HFFc6 (cell line): ENCODE measurements around the gene CTSO. TPM values are rescaled to one million over a fixed set of nuclear protein-coding genes. Genes with fewer than 3 reads are reported as not detected.
A peak's percentile ranks its signal among the peaks of the same experiment; 100 is the strongest.

Experiments used
- DNase-seq: peaks from one replicate; pipeline ENCODE4 v3.0.0-alpha.2; 2018
- H3K27ac Mint-ChIP-seq: 2 replicates; pipeline ENCODE4 v1.8.0; 2020; ENCODE audit warnings: mild to moderate bottlenecking, mixed read lengths
- H3K27me3 Mint-ChIP-seq: 2 replicates; pipeline ENCODE4 v1.8.0; 2021; ENCODE audit warnings: mild to moderate bottlenecking, moderate library complexity, mixed read lengths; ENCODE audit not compliant: insufficient read depth
- H3K36me3 Mint-ChIP-seq: 2 replicates; pipeline ENCODE4 v1.8.0; 2021; ENCODE audit warnings: low read depth, mixed read lengths
- H3K4me1 Mint-ChIP-seq: 2 replicates; pipeline ENCODE4 v1.8.0; 2020; ENCODE audit warnings: low read depth, mixed read lengths
- H3K4me3 Mint-ChIP-seq: 2 replicates; pipeline ENCODE4 v1.8.0; 2020; ENCODE audit warnings: mild to moderate bottlenecking, moderate library complexity, mixed read lengths
- H3K9me3 Mint-ChIP-seq: 2 replicates; pipeline ENCODE4 v1.8.0; 2020; ENCODE audit warnings: mild to moderate bottlenecking, mixed read lengths
- total RNA-seq, 6 experiments: library from RNA; stranded (reverse); fragmentation: NEBNext Ultra II Directional; extraction: Animal tissue kit (Norgen Biotek cat#: 25700); gene quantifications; 2 replicates in 1 of 6; 3 replicates in 5 of 6; pipeline ENCODE4 v1.2.3, GENCODE V29; 2021
- TF ChIP-seq, protein P1 (sequence below): fragments of 200-600 bp; sonication (generic); IDR thresholded peaks from 2 replicates; pipeline ENCODE4 v1.5.0; 2021; ENCODE audit warnings: antibody characterized with exemption, mild to moderate bottlenecking

The CTSO gene
- total RNA-seq, 6 experiments from 2014 or later: 2.5 to 4.7 (median 2.6) TPM

DNA sequence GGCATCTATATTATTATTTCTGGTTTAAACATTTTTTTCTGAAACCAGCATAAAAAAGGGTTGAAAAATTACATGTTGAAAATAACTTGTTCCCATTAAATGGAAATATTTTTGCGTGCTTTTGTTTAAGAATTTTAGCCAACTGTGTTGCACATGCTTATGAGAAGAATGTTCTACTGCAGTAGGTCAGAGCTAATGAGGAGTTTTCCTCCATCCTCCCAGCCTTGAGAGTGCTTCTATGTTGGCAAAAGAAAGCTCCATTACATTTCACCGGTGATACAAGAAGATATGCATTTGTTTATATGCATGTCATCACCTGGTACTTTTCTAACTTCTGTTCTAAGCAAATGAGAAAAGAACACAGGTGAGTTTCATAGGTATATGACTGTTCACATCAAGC, 63.7 kb downstream of the CTSO start:
- Mint-ChIP-seq H3K9me3 (peaks cover 13% of the 10 kb centered on the region), H3K27ac (no peak overlapping the region), H3K4me1 (peaks cover 6% of the 10 kb centered on the region; the same call in 1 of the 2 replicates), H3K27me3 (peaks cover 3% of the 10 kb centered on the region; the same call in 1 of the 2 replicates), H3K36me3 (no peaks in the 10 kb centered on the region), H3K4me3 (no peak overlapping the region)
- TF ChIP-seq, protein P1, sequence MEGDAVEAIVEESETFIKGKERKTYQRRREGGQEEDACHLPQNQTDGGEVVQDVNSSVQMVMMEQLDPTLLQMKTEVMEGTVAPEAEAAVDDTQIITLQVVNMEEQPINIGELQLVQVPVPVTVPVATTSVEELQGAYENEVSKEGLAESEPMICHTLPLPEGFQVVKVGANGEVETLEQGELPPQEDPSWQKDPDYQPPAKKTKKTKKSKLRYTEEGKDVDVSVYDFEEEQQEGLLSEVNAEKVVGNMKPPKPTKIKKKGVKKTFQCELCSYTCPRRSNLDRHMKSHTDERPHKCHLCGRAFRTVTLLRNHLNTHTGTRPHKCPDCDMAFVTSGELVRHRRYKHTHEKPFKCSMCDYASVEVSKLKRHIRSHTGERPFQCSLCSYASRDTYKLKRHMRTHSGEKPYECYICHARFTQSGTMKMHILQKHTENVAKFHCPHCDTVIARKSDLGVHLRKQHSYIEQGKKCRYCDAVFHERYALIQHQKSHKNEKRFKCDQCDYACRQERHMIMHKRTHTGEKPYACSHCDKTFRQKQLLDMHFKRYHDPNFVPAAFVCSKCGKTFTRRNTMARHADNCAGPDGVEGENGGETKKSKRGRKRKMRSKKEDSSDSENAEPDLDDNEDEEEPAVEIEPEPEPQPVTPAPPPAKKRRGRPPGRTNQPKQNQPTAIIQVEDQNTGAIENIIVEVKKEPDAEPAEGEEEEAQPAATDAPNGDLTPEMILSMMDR: no peak
- no peak for DNase-seq

DNA sequence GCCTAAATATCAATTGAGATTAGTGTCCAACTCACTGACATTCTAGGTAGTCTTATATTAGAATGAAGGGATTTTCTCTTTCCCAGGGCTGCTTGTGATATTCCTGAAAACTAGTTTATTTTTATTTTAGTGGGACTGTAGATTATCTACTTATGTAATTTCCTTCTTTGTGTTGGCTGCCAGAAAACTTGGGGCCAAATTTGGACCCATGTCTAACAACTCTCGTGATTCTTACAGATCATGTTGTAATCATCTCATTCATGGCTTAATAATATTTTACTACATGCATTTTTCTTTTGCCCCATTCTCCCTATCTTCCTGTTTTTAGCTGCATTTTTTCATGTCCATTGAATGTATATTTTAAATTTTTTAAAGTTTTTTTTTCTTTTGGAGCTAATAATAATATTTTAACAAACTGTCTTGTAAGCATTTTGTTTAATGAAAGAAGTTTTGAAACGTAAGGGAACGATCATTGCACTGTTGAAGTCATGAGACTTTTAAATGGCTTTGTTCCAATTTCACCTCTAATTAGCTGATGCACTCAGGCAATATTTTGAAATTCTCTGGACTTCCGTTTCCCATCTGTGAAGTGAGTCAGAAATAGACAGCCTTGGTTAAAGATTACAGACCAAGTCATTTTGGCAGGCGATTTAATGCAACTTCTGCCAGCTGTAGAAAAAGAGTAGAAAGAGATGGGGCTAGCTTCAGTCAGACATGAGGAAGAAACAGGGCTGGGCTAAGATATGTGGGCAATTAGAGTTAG, 64.5 kb downstream of the CTSO start:
- Mint-ChIP-seq H3K27me3 (peaks cover 3% of the 10 kb centered on the region; the same call in 1 of the 2 replicates), H3K36me3 (no peaks in the 10 kb centered on the region)

DNA sequence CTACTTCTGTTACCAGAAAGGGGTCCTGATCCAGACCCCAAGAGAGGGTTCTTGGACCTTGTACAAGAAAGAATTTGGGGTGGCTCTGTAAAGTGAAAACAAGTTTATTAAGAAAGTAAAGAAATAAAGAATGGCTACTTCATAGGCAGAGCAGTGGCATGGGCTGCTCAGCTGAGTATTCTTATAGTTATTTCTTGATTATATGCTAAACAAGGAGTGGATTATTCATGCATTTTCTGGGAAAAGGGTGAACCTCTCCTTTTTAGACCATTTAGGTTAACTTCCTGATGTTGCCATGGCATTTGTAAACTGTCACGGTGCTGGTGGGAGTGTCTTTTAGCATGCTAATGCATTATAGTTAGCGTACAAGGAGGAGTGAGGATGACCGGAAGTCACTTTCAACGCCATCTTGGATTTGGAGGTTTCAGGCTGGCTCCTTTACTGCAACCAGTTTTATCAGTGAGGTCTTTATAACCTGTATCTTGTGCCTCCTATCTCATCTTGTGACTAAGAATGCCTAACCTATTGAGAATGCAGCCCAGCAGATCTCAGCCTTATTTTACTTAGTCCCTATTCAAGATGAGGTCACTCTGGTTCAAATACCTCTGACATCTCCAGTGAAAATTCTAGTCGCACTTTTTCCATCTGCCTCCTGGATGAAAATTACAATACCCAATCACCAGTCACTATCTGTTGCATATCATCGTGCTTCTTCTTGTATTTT, 65.7 kb downstream of the CTSO start:
- Mint-ChIP-seq H3K9me3 (peaks cover 9% of the 10 kb centered on the region), H3K4me1 (peaks cover 6% of the 10 kb centered on the region; the same call in 1 of the 2 replicates), H3K27ac (no peak overlapping the region), H3K27me3 (peaks cover 3% of the 10 kb centered on the region; the same call in 1 of the 2 replicates), H3K4me3 (no peak overlapping the region), H3K36me3 (no peaks in the 10 kb centered on the region)
- TF ChIP-seq, protein P1: no peak
- DNase-seq: no peak

More for the DNA sequence above, 64.5 kb downstream of the CTSO start:
- DNase-seq: peak; percentile 75
- Mint-ChIP-seq H3K4me1 (peaks cover 6% of the 10 kb centered on the region; the same call in 1 of the 2 replicates), H3K4me3 (no peak overlapping the region), H3K9me3 (peaks cover 13% of the 10 kb centered on the region; the same call in 1 of the 2 replicates), H3K27ac (no peak overlapping the region)
- TF ChIP-seq, protein P1: no peak

DNA sequence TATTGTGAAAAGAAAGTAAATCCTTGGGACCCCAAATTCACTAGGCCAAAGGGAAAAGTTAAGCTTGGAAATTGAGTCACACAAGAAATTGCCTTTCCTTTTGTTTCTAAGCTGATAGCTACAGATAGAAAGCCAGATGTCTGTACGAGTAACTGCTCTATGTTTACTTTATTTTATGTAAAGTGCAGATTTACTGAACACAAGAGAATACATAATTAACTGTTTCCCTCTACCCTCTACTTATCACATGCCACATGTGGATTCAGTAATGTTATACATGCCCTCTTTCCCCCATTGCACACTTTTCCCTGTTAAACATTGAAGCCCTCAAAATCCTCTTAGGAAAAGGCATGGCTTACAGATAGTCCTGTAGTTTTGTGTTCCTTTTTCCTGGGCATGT, 66.6 kb downstream of the CTSO start:
- H3K27me3 Mint-ChIP-seq: peaks cover 3% of the 10 kb centered on the region; the same call in 1 of the 2 replicates
- H3K36me3 Mint-ChIP-seq: no peaks in the 10 kb centered on the region
- H3K4me1 Mint-ChIP-seq: peaks cover 6% of the 10 kb centered on the region; the same call in 1 of the 2 replicates
- no peak for DNase-seq
- TF ChIP-seq, protein P1: no peak
- no peak overlapping the region for H3K4me3 Mint-ChIP-seq
- peaks cover 8% of the 10 kb centered on the region for H3K9me3 Mint-ChIP-seq
- no peak overlapping the region for H3K27ac Mint-ChIP-seq

DNA sequence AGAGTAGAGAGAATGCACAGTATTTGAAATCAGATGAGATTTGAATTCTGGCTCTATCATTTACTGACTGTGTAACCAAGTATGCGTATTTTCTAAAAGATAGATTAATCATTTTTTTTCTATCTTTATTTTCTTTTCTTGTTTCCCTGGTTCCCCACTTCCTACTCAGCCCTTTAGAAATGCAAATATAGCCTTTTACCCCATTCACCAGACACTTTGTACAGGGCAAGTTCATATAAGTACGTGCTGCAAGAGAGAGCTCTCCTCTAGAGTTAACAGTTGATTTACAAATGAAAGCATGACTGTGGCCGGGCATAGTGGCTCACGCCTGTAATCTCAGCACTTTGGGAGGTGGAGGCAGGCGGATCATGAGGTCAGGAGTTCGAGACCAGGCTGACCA, 68.0 kb downstream of the CTSO start:
- TF ChIP-seq, protein P1: no peak
- peaks cover 6% of the 10 kb centered on the region for H3K9me3 Mint-ChIP-seq
- no peak overlapping the region for H3K27ac Mint-ChIP-seq
- DNase-seq: no peak
- H3K4me1 Mint-ChIP-seq: peaks cover 6% of the 10 kb centered on the region; the same call in 1 of the 2 replicates
- H3K27me3 Mint-ChIP-seq: peaks cover 3% of the 10 kb centered on the region; the same call in 1 of the 2 replicates
- no peaks in the 10 kb centered on the region for H3K36me3 Mint-ChIP-seq
- no peak overlapping the region for H3K4me3 Mint-ChIP-seq
